GM18867 (cell line): ENCODE data around the gene HAUS3.
A peak's percentile ranks its signal among the peaks of the same experiment; 100 is the strongest.

Experiments
- ATAC-seq: cut with Tn5 transposase; IDR thresholded peaks from one replicate; pipeline ENCODE4 v1.9.1; 2021; ENCODE audit warnings: mild to moderate bottlenecking, moderate library complexity; ENCODE audit not compliant: unreplicated experiment

Gene HAUS3

GRCh38 chr4:2264481-2265041 is 22.6 kb upstream of the HAUS3 start:
- ATAC-seq: no peak

GRCh38 chr4:2263926-2264321 is 22.0 kb upstream of the HAUS3 start:
- ATAC-seq: no peak

GRCh38 chr4:2262944-2263250 is 21.0 kb upstream of the HAUS3 start:
- ATAC-seq: no peak

- peak; percentile 85 for ATAC-seq
Observed at GRCh38 chr4:2262145-2262943, 20.4 kb upstream of the HAUS3 start.

DNA sequence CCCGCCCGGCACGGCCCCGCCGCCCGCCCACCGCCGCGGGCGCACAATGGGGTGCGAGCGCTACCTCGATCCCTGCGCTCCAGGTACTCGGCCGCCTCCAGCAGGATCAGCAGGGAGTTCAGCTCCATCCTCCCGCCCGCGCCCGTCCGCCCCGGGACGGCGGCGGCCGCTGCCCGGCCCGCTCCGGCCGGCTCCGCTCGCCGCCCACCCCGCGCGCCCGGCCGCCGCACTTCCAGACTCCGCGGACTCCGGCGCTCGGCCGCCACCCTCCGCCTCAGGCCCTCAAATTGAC is 19.9 kb upstream of the HAUS3 start, which contains the start of gene MXD4:
MXD4 (minus strand) TSS at position 257 of the 292 bp plus-strand sequence; CDS start at position 128, 129 bp downstream.
- ATAC-seq: no peak

- peak; percentile 22 for ATAC-seq
Observed at GRCh38 chr4:2261110-2261852, 19.4 kb upstream of the HAUS3 start.

GRCh38 chr4:2260344-2261109 is 18.6 kb upstream of the HAUS3 start:
- ATAC-seq: no peak

- no peak for ATAC-seq
Observed at GRCh38 chr4:2259541-2260343, 17.8 kb upstream of the HAUS3 start.

GRCh38 chr4:2259036-2259540 is 17.2 kb upstream of the HAUS3 start:
- ATAC-seq: no peak

DNA sequence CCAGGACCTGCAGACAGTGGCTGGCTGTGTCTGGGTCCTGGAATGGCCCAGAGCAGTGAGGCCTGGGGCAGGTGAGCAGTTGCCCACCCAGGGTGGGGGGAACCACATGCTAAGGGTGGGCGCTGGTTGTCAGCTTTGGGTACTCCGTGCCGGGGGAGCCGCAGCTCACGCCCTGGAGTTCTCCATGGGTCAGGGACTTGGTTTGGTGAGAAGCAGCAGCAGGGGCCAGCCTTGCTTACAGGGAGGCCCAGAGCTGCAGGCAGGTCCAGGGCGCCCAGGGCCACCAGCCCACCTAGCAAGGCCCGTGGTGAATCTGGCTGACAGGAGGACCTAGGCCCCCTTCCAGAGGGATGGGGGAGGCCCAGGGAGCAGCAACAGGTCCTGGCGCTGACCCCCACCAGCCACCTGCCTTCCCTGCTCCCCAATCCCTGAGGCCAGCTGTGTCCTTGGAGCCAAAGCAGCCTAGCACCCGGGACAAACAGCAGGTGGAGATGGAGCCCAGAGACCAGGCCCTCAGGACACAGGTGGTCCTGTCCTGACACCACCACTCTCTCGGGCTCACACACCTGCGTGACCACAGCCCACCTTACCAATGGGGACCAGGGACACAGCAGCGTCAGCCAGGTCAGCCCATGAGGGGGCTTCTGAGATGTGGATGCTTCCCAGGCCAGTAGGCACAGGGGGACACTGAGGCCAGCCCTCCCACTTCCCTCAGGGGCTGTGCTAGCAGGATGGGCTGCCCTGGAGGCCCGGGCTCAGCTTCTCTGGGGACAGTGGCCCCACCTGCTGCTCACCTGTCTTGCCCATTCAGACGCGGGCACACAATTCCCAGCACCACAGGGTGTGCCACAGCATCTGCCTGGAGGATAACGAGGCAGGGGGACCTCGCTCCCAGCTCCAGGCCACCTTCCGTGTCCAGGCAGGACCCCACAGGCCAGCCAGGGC is 16.4 kb upstream of the HAUS3 start:
- no peak for ATAC-seq

DNA sequence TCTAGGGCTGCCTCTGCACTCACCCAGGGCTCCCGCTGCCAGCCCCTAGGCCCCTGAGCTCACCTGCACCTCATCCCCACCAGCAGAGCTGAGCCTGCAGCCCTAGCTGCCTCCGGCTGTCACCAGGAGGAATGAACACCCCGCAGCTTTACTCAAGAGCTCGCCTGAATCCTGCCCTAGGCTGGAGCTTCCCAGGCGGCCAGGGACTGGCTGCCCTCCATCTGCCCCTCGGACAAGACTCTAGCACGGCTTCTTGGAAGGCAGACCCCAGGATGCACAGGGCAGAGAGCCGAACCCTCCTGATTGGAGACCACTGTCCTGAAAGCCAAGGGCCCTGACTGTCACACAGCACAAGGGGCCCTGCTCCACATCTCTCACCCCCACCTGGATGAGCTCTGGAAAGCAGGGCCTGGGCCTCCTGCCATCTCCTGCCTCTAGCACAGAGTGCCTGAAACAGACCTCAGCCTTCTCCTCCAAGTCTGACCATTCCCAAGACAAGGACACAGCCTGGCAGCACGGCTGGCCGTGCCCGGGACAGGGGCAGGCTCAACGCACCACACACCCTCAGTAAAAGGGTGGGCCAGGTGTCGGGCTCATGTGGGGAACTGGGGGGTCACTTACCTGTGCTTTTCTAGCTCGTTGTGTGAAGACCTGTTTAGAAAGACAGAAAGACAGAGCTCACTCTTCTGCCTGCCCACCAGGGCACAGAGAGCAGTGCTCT is 15.6 kb upstream of the HAUS3 start:
- no peak for ATAC-seq

- ATAC-seq: no peak
Observed at GRCh38 chr4:2256781-2257191, 14.9 kb upstream of the HAUS3 start.

- no peak for ATAC-seq
Observed at GRCh38 chr4:2256156-2256731, 14.3 kb upstream of the HAUS3 start.

DNA sequence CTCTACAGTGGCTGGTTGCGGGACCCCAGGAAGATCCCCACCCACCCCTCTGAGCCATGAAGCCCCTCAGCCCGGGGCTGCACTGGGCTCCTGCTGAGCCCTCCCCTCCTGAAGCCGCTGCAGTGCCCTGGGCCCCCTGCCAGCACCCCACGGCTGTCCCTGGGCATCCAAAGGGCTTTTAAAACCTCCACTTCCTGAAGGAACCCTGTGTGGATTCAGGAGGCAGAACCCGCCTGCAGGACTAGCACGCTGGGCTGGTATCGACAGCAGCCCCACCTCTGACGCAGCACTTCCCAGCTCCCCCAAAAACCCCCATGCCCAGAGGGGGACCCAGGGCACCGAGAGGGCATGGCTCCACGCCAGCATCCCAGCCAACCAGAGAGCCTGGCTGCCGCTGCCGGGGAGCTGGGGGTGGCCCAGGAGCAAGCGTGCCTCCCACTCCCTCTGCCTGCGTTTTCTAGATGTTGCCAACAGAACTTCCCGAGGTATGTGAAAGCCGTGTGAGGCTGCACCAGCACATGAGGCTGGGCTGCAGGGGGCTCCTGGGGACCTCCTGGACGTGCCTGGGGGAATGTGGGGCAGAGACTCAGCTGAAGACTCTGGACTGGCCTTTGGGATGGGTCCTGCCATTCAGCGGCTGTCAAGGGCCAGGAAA is 13.7 kb upstream of the HAUS3 start:
- no peak for ATAC-seq

DNA sequence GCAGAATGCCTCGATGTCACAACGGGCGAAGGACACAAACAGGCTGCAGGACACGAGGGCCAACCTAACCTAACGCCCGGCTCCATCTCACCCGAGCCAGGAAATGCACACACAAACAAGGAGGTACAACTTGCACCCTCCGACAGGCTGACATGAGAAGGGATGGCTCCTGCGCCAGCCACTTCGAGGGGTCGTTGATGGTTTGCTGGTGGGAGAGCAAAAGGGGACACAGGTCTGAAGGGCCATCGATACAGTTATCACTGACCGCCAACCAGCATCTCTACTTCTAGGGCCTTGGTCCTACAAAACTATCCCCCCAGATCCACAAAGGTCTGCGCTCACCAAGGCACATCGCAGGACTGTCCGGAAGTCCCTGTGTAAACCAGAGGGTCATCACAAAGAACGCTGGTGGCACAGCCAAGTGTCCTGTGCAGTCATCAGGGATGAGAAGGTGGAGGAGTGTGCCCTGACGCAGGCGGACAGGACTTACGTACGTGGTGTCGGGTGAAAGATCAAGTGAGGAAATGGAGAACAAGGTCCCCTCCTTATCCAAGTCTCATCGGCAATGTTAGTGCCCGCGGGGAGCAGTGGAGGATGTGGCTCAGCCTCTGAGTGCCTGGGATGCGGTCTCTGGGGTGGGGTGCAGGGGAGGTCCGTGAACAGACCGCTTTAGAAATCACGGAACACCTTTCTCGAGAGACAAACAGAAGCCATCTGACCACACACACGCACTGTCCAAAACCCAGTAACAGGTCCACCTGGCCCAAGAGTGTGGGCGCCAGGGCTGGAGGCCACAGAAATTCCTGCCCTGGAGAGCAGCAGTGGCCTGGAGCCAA is 13.0 kb upstream of the HAUS3 start:
- ATAC-seq: no peak

DNA sequence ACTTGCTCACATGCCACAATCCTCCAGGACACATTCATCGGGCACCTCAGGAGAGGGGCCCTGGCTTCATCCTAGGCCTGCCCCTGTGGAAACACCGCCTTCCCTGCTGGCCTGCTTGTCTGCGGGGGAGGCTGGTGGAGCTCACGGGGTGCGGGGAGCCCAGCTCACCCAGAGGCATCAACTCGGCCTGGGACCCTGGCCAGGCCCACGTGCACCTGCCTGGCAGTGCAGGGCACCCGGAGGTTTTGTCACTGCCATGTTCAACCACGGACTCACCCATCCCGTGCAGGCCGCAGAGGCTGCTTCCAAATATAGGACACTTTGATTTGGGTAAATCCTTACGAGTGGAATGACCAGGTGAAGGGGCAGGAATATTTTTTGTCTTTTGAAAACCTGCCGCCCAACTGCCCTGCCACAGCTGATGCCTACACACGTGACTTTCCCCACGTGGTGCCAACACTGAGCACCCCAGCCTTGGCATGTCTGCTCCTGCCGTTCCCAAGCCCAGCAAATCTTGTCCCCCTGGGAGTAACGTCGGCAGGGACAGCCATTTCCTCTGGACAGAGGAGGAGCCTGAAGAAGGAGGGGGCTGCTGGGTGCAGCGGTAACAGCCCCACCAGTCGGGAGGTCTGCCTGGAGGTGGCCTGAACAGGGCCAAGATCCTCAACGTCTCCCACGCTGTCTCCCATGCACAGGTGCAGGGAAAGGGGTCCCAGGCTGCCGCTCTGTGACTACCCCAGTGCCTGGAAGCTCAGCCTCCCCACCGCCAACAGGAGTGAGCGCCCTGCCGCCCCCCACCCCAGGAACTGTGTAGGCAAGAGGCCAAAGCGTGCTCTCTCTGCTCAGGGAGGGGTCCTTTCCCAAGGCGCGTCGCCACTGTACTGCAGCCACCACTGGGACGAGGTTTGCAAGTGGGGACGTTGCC is 11.5 kb upstream of the HAUS3 start:
- no peak for ATAC-seq
